ENCODE results near the gene HYDIN. TPM values are rescaled to one million over a fixed set of nuclear protein-coding genes. Genes with fewer than 3 reads are reported as not detected.

The HYDIN gene
- total and polyA plus RNA-seq, 2 experiments from 2014 or later, result 0.04 to 0.67 TPM

DNA sequence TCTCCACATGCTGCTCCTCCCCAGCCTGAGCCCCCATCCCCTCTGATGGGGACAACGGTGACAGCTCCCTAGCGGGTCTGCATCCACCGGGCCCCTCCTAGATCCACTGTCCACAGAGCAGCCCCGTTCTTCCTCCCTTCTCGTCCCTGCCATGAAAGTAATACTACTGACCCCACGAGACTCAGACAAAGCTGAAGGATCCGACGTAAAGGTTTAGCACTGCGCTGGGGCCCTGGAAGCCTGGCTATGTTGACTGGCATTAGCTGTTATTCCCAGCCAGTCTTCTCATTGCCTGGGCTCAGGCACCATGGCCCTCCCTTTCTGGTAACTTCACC is 460.3 kb downstream of the HYDIN start:
- Histone ChIP-seq H3K4me1 (ENCODE audit: insufficient read depth) (peaks cover 11% of the 10 kb centered on the region), H3K36me3 (replicated peaks; ENCODE audit: insufficient read depth, low read depth) (no peaks in the 10 kb centered on the region), H3K4me2 (no peak overlapping the region), H4K20me1 (ENCODE audit: insufficient read depth, poor library complexity, severe bottlenecking) (no peaks in the 10 kb centered on the region), H3K79me2 (no peaks in the 10 kb centered on the region), H3K27me3 (no peaks in the 10 kb centered on the region), H3K4me3 (no peak overlapping the region), H3K9me2 (replicated peaks; ENCODE audit: insufficient read depth) (no peaks in the 10 kb centered on the region), H3K27ac (no peak overlapping the region), H2AFZ (no peak overlapping the region), H3K9me3 (ENCODE audit: low read depth) (no peaks in the 10 kb centered on the region)
- TF ChIP-seq EZH2 (IDR thresholded peaks at IDR 0.05; ENCODE audit: borderline replicate concordance), result no peak
- no peak for TF ChIP-seq CTCF (IDR thresholded peaks at IDR 0.05; ENCODE audit: poor library complexity)
- TF ChIP-seq EZH2phosphoT487 (IDR thresholded peaks at IDR 0.05; ENCODE audit: low read depth, severe bottlenecking, unreplicated experiment), result no peak
- no peak for DNase-seq (ENCODE audit: low spot score)
- WGBS (ENCODE audit: low lambda C conversion rate, missing lambda C conversion rate), result 96% methylated on average over 9 of the region's 9 CpGs

- no peaks in the 10 kb centered on the region for H3K36me3 ChIP-seq (replicated peaks; ENCODE audit: insufficient read depth, low read depth)
- H3K79me2 ChIP-seq, result no peaks in the 10 kb centered on the region
- WGBS (ENCODE audit: low lambda C conversion rate, missing lambda C conversion rate), result 95% methylated on average over 7 of the region's 8 CpGs
- H3K27ac ChIP-seq, result no peak overlapping the region
- H2AFZ ChIP-seq, result no peak overlapping the region
- H3K27me3 ChIP-seq, result no peaks in the 10 kb centered on the region
- DNase-seq (ENCODE audit: low spot score), result no peak
- H3K4me1 ChIP-seq (ENCODE audit: insufficient read depth), result peaks cover 11% of the 10 kb centered on the region
- H3K4me3 ChIP-seq, result no peak overlapping the region
- no peak overlapping the region for H3K4me2 ChIP-seq
- H3K9me2 ChIP-seq (replicated peaks; ENCODE audit: insufficient read depth), result no peaks in the 10 kb centered on the region
- TF ChIP-seq CTCF (IDR thresholded peaks at IDR 0.05; ENCODE audit: poor library complexity) (no peak), EZH2phosphoT487 (IDR thresholded peaks at IDR 0.05; ENCODE audit: low read depth, severe bottlenecking, unreplicated experiment) (no peak), EZH2 (IDR thresholded peaks at IDR 0.05; ENCODE audit: borderline replicate concordance) (no peak)
- H3K9me3 ChIP-seq (ENCODE audit: low read depth), result no peaks in the 10 kb centered on the region
- no peaks in the 10 kb centered on the region for H4K20me1 ChIP-seq (ENCODE audit: insufficient read depth, poor library complexity, severe bottlenecking)
Observed at GRCh38 chr16:70769761-70770160, 460.8 kb downstream of the HYDIN start.

- WGBS (ENCODE audit: low lambda C conversion rate, missing lambda C conversion rate), result 95% methylated on average over 8 of the region's 8 CpGs
- Histone ChIP-seq H3K27me3 (no peaks in the 10 kb centered on the region), H4K20me1 (ENCODE audit: insufficient read depth, poor library complexity, severe bottlenecking) (no peaks in the 10 kb centered on the region), H3K4me1 (ENCODE audit: insufficient read depth) (peaks cover 11% of the 10 kb centered on the region), H3K79me2 (no peaks in the 10 kb centered on the region), H3K4me2 (no peak overlapping the region), H2AFZ (no peak overlapping the region), H3K4me3 (no peak overlapping the region), H3K27ac (no peak overlapping the region), H3K36me3 (replicated peaks; ENCODE audit: insufficient read depth, low read depth) (no peaks in the 10 kb centered on the region), H3K9me2 (replicated peaks; ENCODE audit: insufficient read depth) (no peaks in the 10 kb centered on the region), H3K9me3 (ENCODE audit: low read depth) (no peaks in the 10 kb centered on the region)
- DNase-seq (ENCODE audit: low spot score), result no peak
- TF ChIP-seq CTCF (IDR thresholded peaks at IDR 0.05; ENCODE audit: poor library complexity), result no peak
- no peak for TF ChIP-seq EZH2phosphoT487 (IDR thresholded peaks at IDR 0.05; ENCODE audit: low read depth, severe bottlenecking, unreplicated experiment)
- TF ChIP-seq EZH2 (IDR thresholded peaks at IDR 0.05; ENCODE audit: borderline replicate concordance), result no peak
Observed at GRCh38 chr16:70769131-70769530, 461.4 kb downstream of the HYDIN start.

- no peak overlapping the region for H3K4me3 ChIP-seq
- no peaks in the 10 kb centered on the region for H3K9me3 ChIP-seq (ENCODE audit: low read depth)
- peak overlapping the region; percentile 46 for H3K27ac ChIP-seq
- no peak overlapping the region for H2AFZ ChIP-seq
- H3K4me2 ChIP-seq, result no peak overlapping the region
- 81% methylated on average over 5 of the region's 5 CpGs for WGBS (ENCODE audit: low lambda C conversion rate, missing lambda C conversion rate)
- H3K79me2 ChIP-seq, result no peaks in the 10 kb centered on the region
- no peaks in the 10 kb centered on the region for H3K9me2 ChIP-seq (replicated peaks; ENCODE audit: insufficient read depth)
- TF ChIP-seq CTCF (IDR thresholded peaks at IDR 0.05; ENCODE audit: poor library complexity) (no peak), EZH2 (IDR thresholded peaks at IDR 0.05; ENCODE audit: borderline replicate concordance) (no peak), EZH2phosphoT487 (IDR thresholded peaks at IDR 0.05; ENCODE audit: low read depth, severe bottlenecking, unreplicated experiment) (no peak)
- no peak for DNase-seq (ENCODE audit: low spot score)
- no peaks in the 10 kb centered on the region for H4K20me1 ChIP-seq (ENCODE audit: insufficient read depth, poor library complexity, severe bottlenecking)
- no peaks in the 10 kb centered on the region for H3K36me3 ChIP-seq (replicated peaks; ENCODE audit: insufficient read depth, low read depth)
- H3K27me3 ChIP-seq, result no peaks in the 10 kb centered on the region
- peaks cover 11% of the 10 kb centered on the region for H3K4me1 ChIP-seq (ENCODE audit: insufficient read depth)
Observed at GRCh38 chr16:70768203-70768580, 462.3 kb downstream of the HYDIN start.
